Inflammatory macrophage treated with lipopolysaccharide for 4 hours (primary cell): ENCODE measurements around the gene MATN1.

Source experiments
- DNase-seq: peaks from one replicate; pipeline ENCODE4 v3.0.0-alpha.2; 2020

Gene MATN1

DNA sequence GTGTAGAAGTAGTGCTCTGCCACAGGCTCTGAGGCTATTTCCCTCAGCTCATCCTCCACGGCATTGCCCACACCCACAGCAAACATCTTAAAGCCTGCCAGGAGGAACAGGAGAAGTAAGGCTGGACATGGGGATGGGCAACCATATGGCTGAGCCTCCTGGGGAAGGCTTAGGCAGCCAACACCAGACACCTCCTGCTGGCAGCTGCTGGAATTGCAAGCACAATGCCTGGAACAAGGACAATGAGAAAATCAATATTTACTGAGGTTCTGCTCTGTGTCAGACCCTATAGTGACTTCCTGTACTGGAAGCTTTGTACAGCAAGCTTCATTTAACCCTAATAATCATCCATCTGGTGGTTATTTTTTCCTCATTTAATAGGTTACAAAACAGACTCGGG is 8.2 kb downstream of the MATN1 start:
- no peak for DNase-seq

DNA sequence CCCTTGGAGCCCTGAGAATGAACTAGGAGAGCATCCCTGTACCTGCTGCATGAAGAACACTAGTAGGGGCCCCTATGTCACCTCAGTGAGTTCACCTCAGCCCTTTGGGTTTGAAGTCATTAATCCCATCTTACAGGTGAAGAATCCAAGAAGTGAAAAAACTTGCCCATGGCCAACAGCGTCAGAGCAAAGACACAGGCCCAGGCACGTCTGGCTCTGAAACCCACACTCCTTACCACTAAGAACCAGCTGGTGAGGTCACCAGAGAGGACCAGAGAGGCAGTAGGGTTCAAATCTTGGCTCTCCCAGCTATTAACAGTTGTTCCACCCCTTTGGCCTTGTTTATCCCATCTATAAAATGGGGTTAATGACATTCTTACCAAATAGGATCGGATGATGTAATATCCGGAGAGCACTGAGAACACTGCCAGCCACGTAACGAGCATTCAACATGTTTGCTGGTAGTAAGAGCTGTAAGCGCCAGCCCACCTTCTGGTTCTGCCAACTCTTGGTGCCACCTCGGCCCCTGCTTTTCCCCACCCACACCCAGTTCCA is 8.8 kb downstream of the MATN1 start:
- no peak for DNase-seq

DNA sequence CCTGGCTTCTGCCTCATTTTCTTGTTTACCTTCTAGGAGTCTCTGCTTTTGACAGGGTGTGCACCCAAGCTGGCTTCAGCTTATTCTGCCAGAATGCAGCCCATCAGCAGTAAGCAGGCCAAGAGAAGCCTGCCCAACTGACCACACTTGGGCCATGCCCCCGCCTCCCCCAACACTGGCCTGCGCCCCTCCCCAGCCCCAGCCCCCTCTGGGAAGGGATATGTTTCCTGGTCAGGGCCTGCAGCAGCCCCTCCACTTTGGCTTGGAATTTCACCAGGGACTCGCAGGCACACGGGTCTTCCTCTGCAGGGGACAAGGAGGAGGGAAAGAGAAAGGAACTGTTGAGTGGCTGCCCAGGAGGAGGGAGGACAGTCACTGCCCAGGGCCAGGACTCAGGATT is 9.4 kb downstream of the MATN1 start:
- DNase-seq = no peak

DNA sequence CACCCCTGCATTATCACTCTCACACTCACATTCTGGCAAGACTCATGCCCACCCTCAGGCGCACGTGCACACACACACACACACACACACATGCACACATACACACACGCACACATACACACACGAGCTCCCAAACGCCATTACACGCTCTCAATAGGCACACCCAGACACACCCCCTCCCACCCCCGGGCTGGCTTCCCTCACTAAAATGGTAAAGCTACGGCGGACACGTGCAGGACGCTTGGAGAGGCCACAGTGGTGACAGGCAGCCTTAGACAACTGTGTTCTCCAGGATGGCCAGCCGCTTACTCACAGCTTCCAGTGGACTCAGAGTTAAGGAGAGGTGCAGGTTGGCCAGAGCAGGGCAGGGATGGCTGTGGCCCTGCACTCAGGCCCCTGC is 10.1 kb downstream of the MATN1 start:
- no peak for DNase-seq

DNA sequence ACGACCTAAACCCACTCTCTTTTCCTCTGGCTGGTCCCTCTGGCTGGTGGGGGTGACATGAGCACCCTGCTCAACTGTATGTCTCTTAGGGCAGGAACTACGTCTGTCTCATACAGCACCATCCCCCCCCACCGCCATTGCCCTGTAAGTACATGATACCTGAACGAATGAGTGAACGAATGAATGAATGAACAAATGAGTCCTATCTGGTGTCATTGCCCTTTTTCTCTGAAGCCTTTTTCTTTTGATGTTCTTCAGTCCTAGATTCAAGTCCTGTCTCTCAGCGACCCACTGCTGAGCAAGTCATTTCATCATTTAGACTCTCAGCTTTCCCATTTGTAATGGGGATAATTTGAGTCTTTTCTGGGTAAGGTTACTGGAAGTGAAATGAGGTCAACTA is 10.8 kb downstream of the MATN1 start:
- DNase-seq = no peak

DNA sequence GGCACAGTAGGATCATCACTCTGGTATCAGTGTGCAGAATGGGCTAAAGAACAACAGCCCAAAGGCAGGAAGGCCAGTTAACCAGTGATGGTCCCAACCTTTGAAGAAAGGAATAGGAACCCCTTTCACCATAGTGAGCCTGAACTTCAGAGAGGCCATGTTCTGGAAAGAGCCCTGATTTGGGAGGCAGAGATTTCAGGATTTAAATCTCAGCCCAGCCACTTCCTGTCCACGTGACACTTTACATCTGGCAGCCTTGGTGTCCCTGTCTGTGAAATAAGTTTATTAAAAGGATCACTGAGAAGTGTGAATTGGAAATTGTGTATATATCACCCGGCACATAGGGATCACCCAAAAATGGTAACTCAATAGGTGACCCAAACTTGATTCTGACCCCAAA is 13.0 kb downstream of the MATN1 start:
- no peak for DNase-seq

DNA sequence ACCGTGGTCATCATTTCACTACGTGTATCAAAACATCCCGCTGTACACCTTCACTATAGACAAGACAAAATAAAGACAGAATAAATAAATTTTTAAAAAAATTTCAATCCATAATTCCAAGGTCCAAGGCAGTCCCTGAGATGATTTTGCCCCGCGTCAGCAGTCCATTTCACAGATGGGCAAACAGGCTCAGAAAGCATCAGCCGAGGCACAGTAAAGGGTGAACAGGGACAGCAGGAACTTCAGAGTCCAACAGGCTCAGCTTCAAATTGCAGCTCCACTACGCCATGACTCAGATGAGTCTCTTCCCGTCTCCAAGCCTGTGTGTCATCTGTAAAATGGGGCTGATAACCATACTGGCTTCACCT is 15.0 kb downstream of the MATN1 start:
- DNase-seq = no peak

DNA sequence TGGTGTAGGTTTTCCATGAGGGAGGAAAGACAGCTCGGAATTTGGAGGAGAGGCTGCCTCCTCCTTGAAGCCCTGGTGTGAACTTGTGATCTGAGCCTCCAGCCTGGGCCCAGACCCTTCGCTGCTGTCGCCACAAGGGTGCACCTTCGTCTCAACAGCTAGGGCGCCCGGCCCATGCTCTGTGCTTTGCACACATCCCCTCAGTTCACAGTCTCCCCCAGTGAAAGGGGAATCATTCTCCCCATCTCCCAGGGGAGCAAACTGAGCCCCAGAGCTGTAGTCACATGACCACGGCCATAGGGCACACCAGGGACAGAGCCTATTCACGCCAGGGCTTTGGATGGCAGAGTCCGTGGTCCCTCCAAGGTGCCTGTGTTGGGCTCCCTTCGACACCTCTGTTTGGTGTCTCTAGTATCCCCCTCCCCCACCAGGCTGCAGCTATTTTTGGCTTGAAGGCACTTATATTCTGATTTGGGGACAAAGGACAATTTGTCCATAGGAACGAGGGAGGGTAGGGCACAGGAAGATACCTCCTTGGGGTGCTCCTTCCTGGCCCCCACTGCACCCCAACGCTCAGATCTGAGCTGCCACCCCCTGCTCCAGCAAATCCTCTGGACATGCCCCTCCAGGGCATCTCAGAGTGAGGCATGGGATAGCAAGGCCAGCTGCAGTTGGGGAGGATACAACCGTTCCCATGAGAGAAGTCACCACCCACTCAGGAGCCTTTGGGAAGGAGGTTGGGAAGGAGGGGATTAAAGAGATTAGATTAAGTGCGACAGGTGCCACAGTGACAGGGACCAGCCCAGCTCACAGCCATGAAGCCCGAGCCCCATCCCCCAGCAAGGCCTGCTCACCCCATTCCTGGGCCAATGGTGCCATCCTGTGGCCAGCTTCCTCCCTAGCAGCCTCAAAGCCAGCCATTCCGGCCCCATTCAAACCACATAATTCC is 15.7 kb downstream of the MATN1 start:
- peak; percentile 55 for DNase-seq

DNA sequence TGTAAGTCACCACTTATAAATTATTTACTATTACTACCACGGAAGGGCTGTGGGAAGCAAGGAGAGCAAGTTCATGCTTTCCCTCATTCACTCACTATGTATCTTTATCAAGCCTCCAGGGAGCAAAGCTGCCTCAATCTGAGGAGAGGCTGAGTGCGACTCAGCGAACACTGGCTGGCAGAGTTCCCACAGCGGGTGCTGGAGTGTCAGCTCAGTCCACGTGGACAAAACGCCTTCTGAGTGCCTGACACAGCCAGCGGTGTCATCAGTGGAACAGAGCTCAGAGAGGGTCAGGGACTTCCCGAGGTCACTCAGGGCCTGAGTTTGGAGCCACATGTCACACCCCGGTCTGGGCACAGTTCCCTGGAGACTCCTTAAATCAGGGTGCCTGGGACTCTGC is 16.9 kb downstream of the MATN1 start:
- peak; percentile 46 for DNase-seq

DNA sequence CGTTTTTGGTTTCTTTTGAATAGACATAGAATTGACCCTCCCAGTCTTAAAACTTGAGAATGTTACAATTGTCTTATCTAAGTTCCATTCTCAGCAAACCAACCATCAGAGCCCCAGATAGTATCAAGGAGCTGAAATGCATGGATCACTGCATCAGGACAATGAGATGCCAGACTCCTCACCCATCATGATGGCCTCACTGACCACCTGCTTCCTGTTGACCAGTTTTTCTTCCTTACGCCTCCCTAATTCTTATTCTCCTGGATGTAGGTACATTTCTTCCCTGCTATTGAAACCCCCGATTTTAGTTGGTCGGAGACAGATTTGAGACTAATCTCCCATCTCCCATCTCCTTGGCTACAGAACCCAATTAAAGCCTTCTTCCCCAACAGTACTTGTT is 17.7 kb downstream of the MATN1 start:
- DNase-seq = no peak

DNA sequence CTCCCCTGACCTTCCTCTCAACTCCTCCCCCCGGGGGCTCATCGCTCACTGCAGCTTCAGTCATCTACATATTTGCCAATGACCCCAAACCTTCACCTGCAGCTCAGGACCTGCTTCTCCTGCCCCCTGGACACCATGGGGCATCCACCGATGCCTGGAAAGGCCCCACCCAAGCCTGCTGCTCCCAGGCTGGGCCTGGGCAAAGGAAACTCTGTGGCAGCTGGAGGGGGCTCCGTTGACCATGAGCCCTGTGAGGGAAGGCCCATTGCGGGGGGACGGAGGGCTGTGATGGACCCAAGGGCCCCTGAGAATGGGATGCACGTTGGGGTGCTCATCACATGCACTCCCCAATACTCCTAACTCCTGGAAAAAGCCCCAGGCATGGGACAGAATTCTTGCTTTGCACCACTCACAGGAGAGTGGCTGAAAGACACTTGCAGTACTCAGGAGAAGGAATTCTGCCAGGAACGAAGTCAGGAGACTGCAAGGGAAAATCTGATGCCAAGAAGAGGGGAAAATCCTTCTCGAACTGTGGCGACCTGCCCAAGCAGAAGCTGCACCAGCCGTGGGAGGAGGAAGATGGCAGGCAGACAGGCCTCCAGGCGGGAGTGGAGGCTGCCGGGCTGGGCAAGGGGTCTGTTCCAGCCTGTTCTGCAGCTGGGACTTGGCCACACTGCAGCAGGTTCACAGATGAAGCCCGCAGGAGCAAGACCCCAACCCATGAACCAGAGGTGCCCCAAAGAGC is 18.4 kb downstream of the MATN1 start:
- no peak for DNase-seq

DNA sequence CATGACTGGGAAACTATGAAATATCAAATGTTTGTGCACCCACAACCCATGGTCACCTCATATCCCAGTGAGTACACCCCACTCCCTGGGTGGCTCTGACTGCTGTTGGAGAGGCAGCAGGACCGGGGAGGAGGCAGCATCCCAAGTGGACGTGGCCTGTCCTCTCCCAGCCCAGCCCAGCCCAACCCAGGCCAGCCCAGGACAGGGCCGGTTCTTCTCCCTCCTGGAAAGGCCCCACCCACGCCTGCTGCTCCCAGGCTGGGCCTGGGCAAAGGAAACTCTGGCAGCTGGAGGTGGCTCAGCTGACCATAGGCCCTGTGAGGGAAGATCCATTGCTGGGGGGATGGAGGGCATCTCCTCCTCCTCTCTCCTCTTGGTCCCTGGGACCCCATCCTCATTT is 19.1 kb downstream of the MATN1 start:
- DNase-seq = no peak

DNA sequence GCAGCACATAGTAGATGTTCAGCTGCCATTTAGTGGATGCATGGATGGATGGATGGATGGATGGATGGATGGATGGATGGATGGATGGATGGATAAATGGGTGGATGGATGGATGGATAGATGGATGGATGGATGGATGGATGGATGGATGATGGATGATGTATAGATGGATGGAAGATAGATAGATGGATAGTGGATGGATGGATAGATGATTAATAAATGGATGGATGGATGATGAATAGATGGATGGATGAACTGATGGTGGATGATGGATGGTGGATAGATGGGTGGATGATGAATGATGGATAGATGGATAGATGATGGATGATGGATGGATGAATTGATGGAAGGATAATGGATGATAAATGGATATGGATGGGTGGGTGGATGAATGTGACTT is 20.6 kb downstream of the MATN1 start:
- no peak for DNase-seq

DNA sequence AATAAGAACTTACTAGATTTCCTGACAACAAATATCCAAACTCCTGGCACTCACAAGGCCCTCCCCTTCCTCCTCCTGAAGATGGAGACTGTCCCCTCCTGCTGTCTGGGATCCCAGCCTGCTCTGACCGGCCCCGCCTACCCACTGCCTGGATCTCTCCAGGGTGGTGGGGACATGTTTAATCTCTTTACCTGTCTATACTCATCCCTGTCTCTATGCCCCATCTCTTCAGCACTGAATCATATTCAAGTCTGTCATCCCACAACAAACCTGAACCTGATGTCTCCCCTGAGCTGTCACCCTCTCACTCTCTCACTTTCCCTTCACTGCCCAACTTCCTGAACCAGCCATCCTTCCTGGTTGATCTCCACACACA is 22.1 kb downstream of the MATN1 start:
- DNase-seq = no peak

DNA sequence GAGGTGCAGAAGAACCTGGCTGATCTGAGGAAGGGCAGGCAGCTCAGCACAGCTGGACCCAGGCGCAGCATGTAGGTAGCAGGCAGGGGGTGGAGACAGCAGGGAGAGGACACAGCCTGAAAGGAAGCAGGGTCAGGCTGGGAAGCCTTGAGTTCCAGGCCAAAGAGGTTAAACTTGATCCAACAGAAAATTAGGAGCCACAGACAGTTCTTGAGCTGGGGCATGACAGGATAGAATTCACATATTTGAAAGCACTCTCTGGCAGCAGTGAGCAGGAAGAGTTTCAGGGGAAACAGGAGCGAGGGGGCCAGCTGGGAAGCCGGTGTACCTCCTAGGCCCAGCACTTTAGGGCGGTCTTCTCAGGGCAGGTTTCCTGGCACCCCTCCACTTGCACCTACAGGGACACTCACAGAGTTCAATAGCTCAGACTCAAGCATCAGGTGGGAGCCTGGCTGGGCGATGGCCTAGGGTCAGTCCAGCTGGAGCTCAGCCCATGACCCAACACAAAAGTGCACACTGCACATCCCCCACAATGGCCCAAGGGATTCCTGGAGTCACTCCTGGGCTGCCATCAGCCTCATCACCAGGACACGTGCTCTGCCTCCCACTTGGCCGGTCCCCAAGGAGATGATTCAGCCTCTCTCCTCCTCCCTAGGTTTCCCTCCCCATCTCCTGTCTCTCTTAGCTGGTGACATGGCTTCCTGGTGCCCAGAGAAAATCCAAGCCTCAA is 22.7 kb downstream of the MATN1 start:
- DNase-seq = no peak

DNA sequence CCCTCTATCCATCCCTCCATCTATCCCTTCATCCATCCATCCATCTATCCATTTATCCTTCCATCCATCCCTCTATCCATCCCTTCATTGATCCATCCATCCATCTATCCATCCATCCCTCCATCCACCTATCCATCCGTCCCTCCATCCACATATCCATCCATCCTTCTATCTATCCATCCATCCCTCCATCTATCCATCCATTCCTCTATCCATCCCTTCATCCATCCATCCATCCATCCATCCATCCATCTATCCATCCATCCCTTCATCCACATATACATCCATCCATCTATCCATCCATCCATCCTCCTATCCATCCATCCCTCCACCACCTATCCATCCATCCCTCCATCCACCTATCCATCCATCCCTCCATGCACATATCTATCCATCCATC is 23.6 kb downstream of the MATN1 start:
- DNase-seq = no peak

DNA sequence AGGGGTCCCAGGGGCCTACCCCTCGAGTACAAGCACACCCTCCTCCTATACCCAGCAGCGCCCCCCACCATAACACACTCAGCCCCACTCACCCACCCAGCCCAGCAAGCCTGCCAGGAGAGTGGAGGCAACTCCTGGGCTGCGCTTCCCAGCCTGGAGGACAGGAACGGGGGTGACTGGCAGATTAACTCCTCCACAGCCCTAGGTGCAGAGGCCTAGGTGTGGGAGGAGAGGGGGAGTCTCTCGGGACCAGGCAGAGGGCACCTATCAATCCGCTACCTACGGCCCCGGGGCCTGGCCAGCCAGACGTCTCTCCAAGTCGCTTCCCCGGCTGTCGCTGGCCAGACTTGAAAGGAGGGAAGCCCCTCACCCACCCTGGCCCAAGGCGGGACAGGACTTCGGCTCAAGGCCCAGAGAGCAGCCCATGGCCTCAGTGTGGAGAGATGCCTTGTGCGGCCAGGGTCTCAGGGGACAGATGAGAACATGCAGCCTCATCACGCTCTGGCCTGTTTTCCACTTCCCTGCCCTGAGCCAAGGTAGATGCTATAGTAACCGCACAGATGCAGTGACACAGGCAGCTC is 24.9 kb downstream of the MATN1 start:
- no peak for DNase-seq

DNA sequence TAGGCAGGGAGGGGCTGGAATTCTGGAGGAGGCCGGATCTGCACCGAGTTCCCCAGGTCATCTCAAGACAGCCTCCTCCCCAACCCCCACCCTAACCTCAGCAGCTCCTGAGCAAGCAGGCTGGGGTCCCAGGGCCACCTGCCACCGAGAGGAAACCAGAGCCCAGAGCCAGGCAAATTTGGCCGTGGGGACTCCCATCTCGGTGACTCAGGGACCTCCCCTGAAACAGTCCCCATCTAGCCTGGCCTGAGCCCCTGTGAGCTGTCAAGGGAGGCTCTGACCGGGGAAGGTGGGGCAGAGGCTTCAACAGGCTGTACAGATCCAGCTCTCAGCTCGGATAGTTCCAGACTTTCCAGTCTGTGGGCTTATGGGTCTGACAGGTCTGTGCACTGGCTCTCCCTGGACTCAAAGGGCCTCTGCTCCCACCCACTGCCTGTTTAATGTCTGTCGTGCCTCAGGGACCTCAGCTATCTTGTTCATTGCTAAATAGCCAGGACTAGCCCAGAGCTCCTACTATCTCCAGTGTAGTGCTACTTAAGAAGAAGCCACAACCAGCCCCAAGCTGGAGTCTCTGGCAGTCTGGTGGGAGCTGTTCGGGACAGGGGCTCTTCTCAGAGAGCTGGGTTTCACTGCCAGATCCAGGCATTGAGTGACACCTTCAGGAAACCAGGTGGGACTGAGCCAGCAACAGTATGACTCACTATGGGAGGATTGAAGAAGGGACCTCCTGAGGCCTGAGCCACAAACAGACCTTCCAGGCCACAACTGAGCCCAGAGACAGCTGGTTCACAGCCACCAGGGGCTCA is 25.6 kb downstream of the MATN1 start:
- DNase-seq = no peak

DNA sequence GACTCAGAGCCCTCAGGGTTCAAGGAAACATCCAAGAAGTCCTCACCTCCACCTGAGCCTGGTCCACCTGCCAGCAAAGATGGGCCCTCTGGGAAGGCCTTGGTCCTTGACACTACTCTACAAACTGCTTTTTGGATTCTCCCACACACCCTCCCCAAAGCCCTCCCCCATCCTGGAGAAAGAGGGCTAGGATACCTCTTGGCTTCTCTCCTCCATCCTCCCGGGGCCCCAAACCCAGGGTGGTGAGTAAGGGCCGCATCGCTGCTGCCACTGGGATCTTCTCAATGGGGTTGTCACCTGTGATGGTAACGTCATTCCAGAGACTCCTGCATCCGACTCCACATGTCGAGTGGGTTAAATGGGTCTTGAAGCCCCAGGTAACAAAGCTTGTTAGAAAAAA is 26.6 kb downstream of the MATN1 start:
- DNase-seq = no peak

DNA sequence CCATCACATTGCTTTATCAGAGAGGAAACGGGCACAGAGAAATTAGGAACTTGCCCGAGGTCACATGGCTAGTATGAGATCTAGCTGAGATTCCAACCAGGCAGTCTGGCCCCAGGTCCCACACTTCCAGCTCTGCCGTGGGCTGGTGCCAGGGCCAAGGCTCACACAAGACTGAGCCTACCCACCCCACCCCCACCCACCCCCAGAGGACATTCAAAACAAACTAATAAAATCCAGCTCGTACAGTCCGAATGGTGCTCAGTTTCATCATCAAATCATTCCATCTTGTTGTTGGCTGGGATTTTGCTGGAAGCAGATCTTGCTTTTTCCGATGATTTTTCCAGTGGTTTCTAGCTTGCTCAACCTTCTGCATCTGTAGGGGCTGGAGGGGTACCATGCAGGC is 27.9 kb downstream of the MATN1 start:
- no peak for DNase-seq

DNA sequence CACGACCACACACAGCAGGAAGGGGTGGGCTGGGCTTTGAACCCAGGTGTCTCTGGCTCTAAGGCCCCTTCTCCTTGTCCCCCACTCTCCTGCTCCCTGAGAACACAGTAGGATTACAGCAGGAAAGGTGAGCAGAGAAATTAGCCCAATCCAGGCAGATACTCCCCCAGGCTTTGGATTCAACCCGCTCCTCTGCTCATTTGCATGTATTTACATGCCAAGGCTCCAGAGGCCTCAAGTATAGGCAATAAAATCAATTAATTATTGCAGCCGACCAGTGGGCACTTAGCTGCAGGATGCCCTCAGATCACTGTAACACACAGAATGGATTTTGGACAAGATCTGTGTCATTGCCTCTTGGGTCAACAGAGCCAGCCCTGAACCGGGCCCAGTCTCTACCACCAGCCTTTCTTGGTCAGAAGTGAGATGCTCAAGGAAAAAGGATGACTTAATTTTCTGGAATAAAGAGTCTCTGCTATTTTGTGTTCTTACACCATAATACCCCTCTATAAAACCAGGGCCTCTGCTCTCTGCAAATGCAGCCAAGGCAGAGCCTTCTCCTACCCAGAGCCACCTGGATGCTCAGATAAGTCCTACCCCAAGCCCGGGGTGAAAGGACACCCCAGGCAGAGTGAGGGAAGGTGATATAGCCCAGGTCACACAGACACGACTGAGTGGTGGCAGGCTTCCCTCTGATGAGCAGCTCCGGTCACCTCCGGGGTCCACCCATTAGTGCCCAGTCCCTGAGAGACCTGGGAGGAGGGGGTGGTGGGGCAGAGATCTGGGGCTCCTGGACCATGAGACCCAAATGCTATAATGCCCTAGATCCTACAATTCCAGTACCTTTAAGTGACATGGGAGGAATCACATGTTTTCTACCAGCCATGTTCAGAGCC is 28.9 kb downstream of the MATN1 start:
- DNase-seq = no peak
